Raji (cell line): ENCODE measurements around the gene EVC2.

Experiments
- POLR2A ChIP-seq: IDR thresholded peaks from 2 replicates; pipeline ENCODE4 v1.6.1; 2011; ENCODE audit warnings: low read depth, low read length, control low read depth; ENCODE audit not compliant: insufficient read depth

The EVC2 gene

DNA sequence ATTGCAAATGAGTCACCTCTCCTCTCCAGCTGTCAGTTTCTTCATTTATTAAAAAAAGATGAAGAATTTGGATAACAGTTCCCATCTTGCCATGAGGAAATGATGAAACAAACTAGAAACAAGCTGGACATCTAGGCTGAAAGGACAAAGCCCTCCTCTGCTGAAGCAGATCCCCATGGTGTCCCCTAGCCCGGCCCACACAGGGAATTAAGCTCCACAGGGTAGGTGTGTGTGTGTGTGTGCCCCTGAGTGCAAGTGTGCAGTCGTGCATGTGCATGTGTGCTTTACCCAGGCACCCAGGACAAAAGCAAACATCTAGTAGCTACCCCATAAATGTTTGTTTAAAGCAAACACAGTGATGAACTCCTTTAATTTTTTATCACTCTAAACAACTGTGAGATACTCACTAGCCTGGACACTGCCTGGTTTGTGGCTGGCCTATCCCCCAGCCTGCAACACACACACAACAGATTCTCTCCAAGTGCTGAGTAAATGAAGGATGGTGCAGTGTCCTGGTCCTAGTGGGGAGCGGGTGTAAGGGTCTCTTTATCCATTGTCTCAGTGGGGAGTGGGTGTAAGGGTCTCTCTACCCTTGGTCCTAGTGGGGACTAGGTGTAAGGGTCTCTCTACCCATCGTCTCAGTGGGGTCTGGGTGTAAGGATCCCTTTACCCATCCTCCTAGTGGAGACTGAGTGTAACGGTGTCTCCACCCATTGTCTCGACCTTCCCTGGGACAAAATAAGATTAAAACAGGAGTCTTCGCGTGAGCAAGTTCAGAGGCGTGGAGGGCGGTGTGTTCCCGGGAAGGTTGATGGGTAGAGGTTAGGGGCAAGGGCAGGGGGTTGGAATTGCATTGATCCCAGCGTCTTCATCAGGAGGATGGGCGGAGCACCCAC lies 2.0 kb upstream of the EVC2 start:
- no peak for TF ChIP-seq POLR2A

DNA sequence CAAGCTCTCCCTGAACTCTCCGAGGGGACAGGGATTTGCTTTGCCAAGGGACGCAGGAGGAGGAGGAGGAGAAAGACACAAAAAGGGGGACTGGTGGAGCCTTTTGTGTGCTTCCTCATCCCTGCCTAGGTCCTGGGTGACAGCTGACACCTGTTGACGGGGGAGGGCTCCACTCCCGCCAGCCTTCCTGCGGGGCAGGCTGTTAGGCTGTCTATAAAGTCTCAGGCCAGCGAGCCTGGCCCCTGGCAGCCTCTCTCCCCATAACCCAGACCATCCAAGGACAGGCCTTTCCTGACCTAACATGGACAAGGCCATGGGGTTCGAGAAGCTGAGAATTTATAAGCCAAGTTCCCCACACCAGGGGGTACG lies 832 bp upstream of the EVC2 start:
- TF ChIP-seq POLR2A = no peak

DNA sequence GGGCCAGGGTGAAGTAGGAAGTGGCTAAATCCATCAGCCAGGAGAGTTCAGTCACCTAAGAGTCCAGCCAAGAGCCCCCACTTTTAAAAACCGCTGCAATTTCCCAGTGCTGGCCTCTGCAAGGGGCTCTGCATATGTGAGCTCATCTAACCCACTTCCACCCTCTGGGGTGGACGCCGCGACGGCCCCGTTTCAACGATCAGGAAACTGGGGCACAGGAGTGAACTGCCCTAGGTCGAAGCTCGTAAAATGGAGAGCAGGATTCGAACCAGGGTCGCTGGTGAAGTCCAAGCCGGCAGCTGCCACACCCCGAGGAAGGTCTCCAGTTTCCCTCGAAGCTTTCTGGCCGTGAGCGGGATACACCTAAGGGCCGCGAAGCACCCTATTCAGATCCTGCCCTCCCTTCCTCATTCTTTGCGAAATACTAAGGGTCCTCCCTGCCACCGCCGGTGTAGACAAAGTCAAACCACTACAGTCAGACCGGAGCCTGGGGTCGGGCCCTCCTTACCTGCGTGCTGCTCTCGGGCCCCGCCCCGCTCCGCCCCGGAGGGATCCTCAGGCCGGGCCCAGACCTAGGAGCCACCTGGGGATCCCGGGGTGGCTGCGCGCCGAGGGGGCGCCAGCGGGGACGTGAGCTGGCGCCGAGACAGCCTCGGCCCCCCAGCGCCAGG lies 446 bp downstream of the EVC2 start:
- no peak for TF ChIP-seq POLR2A

DNA sequence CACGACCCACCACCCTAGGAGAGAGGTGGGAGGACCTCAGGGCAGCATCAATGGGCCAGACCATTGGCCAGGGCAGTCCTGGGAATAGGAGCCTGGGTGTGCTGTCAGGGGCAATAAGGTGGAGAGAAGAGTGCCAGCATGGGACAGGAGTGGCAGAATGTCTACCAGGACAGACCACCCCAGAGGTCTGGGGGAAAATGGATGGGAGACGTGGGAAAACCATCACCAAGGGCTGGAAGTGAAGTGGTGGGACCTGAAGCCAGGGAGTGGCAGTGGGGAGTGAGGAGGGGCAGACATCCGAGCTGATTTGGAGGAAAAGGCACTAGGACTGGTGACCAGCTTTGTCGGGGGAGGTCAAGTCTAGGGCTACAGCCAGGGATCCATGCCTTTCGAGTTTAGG lies 993 bp downstream of the EVC2 start:
- no peak for TF ChIP-seq POLR2A

DNA sequence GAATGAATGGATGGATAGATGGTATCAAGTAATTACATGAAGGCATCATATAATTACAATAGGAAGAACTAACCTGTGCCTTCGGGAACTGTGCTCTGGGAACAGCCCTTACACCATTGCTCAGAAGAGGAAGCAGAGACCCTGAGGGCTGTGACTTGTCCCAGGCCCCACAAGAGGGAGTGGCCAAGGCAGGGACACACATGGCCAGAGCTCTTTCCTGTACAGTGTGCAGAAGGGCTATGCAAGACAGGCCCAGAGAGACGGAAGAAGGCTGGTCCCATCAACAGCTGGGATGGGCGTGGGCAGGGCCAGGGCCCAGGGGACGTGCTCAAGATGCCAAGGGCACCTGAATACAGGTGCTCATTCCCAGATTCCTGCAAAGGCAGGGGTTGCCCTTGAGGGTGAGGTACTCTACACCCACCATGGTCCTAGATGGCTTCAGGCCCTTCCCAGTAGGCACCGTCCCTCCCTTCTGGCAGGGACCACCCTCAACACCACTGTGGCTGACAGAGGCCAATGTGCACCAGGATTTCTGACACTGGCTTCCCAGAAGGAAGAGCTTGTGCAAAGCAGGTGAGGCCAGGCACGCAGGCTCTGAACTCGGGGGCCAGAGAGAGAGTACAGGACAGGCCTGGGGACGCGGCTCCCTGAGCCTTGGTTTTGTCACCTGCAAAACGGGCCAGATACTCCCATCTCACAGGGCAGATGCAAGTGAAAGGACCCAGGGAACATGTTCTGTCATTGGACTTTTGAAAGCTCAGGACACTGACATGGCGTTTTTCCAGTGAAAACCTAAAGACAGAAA lies 1.7 kb downstream of the EVC2 start:
- no peak for TF ChIP-seq POLR2A

DNA sequence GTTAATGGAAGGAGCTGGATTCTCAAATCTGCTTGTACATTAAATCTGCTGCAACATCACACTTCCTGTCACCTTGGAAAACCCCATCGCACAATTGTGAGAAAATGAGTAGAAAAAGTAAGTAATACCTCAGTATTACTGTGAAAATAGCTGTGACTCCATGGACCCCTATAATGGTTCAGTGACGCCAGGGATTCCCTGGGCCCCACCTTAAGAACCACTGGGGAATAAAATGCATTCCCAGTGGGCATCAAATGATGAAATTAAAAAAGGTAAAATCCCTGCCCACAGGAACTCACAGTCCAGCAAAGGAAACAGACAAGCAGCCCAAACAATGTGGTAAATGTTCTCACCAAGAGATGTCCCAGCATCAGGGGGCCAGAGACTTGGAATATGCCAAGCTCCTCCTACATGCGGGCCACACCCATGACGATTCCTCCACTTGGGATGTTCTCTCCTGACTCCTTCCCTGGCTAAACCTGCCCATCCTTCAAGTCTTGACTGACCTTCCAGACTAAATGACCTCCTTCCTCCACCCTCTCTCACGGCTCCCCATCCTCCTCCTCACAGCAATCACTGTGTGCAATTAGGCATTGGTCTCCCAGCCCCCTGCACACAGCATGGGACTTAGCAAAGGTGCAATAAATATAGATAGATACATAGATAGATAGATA lies 2.6 kb downstream of the EVC2 start:
- TF ChIP-seq POLR2A = no peak

DNA sequence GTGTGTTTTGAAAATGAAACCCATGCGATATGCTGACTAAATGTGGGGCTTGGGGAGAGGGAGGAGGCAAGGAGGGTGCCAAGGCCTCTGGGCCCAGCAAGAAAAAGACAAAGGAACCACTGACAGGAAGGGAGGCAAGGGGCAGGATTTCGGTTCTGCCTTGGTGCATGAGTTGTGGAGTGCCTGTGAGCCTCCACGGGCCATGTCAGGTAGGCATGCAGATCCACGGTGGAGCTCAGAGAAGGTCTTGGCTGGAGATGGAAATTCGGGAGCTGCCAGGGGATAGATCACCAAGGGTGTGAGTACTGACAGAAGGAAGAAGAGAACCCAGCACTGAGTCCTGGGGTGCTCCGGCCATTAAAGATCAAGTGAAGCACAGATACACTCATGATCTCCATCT lies 4.1 kb downstream of the EVC2 start:
- no peak for TF ChIP-seq POLR2A

DNA sequence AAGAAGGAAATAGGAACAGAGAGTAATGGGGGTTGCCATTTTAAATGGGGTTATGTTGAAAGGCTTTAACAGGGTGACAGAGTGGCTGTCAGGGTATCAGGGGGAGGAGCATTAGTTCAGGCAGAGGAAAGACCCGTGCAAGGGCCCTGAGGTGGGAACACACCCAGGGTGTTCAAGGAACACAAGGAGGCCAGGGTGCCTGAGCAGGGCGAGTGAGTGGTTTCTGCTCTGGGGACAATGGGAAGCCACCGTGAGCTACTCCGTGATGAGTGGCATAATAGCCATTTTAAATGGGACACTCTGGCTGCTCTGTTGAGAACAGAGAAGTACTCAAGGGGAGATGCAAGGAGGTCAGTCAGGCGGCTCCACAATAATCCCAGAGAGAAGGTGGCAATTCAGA lies 4.5 kb downstream of the EVC2 start:
- TF ChIP-seq POLR2A = no peak

DNA sequence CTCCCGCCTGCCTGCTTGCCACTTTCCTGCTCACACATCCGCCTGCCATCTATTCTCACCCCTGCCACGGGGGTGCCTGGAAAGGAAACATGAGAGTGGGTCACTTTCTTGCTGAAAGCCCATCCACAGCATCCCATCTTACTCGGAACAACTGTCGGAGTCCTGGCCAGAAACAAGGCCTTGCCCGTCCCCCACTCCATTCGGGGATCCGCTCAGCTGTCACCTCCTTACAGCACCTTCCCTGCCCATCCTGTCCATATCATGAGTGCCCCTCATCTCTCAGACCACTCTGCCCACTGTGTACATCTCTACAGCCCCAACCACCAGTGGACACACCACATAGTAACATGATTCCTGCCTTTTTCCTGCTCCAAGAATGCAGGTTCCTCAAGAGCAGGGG lies 6.4 kb downstream of the EVC2 start:
- no peak for TF ChIP-seq POLR2A

DNA sequence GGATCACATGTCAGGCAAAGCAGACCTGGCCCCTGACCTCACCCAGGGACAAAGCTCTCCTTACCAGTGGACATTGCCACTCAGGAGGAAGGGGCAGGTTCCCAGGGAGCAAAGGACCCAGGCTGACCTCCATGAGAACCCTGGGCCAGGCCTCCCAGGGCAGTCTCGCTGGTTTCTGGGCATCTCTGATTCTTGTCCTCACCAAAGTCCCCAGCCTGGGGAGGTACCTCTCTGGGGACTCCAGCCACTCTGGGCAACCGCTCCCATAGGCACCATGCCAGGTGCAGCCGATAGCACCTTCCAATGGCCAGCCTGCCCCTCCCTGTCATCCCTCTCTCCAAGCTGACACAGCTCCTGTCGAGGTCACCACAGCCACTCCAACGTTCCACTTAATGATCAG lies 7.9 kb downstream of the EVC2 start:
- TF ChIP-seq POLR2A = no peak

DNA sequence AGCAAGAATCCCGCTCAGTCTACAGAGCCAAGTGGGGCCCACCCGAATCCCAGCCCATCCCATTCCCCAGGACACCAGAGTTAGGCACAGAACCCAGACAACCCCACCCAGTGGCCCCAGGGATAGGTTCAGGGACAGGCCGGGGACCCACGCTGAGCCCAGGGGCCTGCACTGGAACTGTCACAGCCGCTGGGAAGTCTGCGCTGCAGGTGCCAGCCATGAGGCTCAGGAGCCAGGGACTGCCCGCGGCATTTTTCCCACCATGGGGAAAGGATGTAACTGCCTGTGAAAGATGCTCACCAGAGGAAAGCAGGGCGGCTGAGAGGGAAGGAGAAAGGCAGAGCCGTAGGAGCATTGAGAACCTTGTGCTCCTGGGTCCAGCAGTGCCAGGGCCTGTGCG lies 12.0 kb downstream of the EVC2 start:
- no peak for TF ChIP-seq POLR2A

DNA sequence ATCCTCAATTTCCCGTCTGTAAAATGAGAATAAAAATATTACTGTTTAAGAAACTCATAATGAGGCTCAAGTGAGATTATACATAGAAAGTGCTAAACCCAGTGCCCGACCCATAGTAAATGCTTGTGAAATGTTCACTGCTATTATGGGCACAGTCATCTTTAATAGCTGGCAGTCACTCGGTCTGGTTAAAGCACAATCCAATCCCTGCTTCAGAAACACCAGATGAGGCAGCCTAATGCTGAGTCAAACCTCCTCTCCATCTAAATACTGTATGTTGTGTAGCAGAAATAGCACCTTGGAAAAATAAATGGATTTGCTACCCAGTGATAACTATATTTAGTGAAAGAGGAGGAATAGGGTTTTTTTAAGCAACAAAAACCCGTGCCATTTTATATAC lies 14.5 kb downstream of the EVC2 start:
- TF ChIP-seq POLR2A = no peak

DNA sequence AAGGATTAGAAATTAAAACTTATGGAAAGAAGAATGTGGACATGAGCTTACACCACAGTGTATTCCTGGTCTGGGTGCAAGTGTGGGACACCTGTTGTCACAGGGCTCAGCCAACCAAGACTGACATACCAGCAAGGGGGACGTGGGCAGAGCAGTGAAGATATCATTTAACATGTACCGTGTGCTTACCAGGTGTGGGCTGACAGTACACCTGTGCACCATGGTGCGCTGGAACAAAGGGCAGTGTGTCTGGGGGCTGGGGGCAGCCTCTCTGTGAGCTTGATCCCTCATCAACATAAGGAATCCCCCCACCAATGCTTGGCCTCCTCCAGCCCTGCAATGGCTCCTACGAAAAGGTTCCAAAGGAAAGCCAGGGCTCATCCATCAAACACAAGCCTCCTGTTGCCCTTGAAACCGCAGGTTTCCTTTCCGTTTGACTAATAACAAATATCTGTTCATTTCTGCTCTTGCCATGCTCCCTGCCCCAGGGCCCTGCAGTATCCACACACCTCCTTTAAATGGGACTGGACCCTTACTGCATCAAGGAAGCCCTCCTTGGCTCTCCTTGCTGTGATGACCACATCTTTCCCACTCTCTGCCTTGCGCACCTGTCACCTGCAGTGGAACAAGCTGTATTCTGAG lies 16.7 kb downstream of the EVC2 start:
- no peak for TF ChIP-seq POLR2A

DNA sequence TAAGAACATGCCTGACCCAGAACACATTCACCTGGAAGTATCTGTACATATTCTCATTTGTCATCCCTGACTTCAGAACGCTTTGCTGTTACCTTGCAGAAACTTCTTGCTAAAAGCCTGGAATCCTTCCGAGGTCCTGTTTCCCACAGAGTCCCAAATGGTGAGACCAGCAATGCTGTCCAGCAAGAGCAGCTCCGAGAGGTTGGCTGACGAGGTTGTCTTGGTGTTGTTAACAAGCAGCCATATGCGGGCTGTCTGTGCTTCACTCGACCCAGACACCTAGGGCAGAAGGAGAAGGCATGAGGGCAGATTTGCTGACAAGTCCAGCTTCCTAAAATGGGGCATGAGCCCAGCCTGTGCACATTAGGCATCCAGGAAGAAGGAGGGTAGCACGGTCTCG lies 19.3 kb downstream of the EVC2 start:
- TF ChIP-seq POLR2A = no peak

DNA sequence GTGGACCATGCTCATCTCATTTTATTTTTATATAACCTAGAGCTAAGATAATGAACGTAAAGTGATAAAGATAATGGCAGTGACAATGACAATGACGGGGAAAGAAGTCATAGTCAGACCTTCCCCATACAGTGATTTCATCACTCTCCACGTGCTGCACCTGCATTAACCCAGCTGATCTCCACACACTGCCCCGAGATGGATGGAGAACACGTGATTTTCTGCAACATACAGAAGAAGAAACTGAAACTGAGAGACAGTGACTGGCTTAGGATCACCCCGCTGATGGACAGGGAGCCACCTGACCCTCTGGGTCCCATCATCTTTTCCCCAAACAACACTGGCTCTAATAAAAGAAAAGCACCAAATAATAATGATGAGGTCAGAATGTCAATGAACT lies 22.0 kb downstream of the EVC2 start:
- no peak for TF ChIP-seq POLR2A

DNA sequence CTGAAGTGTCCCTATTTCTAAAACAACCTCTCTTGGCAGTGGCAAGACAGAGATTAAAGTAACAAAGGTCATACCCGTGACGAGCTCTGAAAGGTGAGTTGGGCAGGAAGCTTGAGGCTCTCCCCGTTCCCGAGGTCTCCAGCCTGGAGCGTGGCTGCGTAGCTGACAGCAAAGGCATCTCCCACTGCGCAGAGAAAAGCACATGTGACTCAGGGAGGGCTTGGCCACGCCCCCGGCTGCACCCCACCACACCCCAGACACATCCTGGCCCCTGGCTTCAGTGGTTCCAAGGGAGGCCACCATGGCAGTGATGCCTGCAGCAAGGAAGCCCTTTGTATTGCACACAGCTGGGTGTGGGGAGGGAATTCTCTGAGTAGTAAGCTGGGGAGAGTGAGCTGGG lies 23.1 kb downstream of the EVC2 start:
- TF ChIP-seq POLR2A = no peak

DNA sequence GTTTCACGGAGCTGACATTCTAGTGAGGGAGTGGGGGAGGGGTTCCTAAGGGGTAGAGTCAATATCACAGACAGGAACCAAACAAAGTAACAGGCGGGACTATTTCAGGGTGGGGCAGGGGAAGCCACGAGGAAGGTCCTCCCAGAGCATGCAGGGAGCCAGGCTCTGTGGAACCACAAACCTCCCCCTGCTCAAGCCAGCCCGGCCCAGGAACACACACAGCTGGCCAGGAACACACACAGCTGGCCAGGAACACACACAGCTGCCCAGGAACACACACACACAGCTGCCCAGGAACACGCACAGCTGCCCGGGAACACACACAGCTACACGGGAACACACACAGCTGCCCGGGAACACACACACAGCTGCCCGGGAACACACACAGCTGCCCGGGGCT lies 24.8 kb downstream of the EVC2 start:
- no peak for TF ChIP-seq POLR2A
